GM12878 (cell line): ENCODE measurements around the gene SPAG16. TPM values are rescaled to one million over a fixed set of nuclear protein-coding genes. Genes with fewer than 3 reads are reported as not detected.

ENCODE experiments used
- ATAC-seq: fragments of 200-7000 bp; cut with Tn5 transposase; 3 replicates; pipeline ENCODE4 v1.9.1; 2020; ENCODE audit warnings: mild to moderate bottlenecking, moderate library complexity
- BruUV-seq: library from RNA; stranded (reverse); fragments of 400-500 nt; replicated peaks from 2 replicates; lab custom pipeline; 2021; lab: Mats Ljungman, UMichigan
- CTCF ChIA-PET: fragments of 300-600 bp; sonication (Branson Sonifier 250); formaldehyde crosslinking; extraction: SDS; loops from one replicate; lab custom pipeline; 2021; ENCODE audit warnings: inconsistent platforms; lab: Yijun Ruan, JAX
- POLR2A ChIA-PET: fragments of 350-600 bp; formaldehyde crosslinking; extraction: SDS; loops from one replicate; lab custom pipeline; 2021; ENCODE audit warnings: inconsistent platforms; lab: Charles Lee
- RAD21 ChIA-PET: fragments of 300-600 bp; sonication (Branson Sonifier 250); formaldehyde crosslinking; loops from one replicate; lab custom pipeline; 2023; ENCODE audit warnings: antibody characterized with exemption; ENCODE audit not compliant: unreplicated experiment; lab: Charles Lee
- SMC1A ChIA-PET: fragments of 300-600 bp; sonication (Branson Sonifier 250); formaldehyde crosslinking; loops from one replicate; lab custom pipeline; 2023; ENCODE audit not compliant: unreplicated experiment, uncharacterized antibody; lab: Charles Lee
- DNase-seq: peaks from one replicate; pipeline ENCODE4 v3.0.0-alpha.2; 2011; ENCODE audit warnings: low read depth, low spot score
- FAIRE-seq: peaks from 3 replicates; lab custom pipeline; 2011; peaks lifted over from hg19 to GRCh38; lab: Jason Lieb, UNC
- H2AFZ ChIP-seq: 2 replicates; pipeline ENCODE4 v1.6.0; 2011; ENCODE audit warnings: low read depth, low read length, control low read depth; ENCODE audit not compliant: control insufficient read depth
- H3K27ac ChIP-seq: 2 replicates; pipeline ENCODE4 v1.5.1; 2011; ENCODE audit warnings: control low read depth; ENCODE audit not compliant: control insufficient read depth, insufficient read depth
- H3K27me3 ChIP-seq, 2 experiments: replicated peaks in 1 of 2; 2 replicates each; pipeline versions ENCODE4 v1.6.0 to v1.6.1; 2011; ENCODE audit warnings: low read length in 1 of 2; ENCODE audit not compliant: control insufficient read depth in 2 of 2, insufficient read depth in 2 of 2
- H3K36me3 ChIP-seq, 2 experiments: 2 replicates each; pipeline ENCODE4 v1.5.1; 2011; ENCODE audit warnings: low read length in 1 of 2; ENCODE audit not compliant: control insufficient read depth in 2 of 2, insufficient read depth in 2 of 2
- H3K4me1 ChIP-seq: 2 replicates; pipeline ENCODE4 v1.6.1; 2011; ENCODE audit warnings: mild to moderate bottlenecking, low read length, moderate library complexity, mixed read lengths; ENCODE audit not compliant: control insufficient read depth, insufficient read depth
- H3K4me2 ChIP-seq: 2 replicates; pipeline ENCODE4 v1.6.0; 2011; ENCODE audit warnings: control low read depth; ENCODE audit not compliant: control insufficient read depth, insufficient read depth
- H3K4me3 ChIP-seq: fragments of 200-600 bp; sonication (generic); 2 replicates; pipeline ENCODE4 v1.5.1; 2016
- H3K79me2 ChIP-seq: 2 replicates; pipeline ENCODE4 v1.6.0; 2011; ENCODE audit warnings: low read length; ENCODE audit not compliant: control insufficient read depth, insufficient read depth
- H3K9ac ChIP-seq: 2 replicates; pipeline ENCODE4 v1.8.0; 2011; ENCODE audit warnings: low read length, control low read depth, mixed read lengths; ENCODE audit not compliant: control insufficient read depth, insufficient read depth
- H3K9me3 ChIP-seq: replicated peaks from 3 replicates; pipeline ENCODE4 v1.5.1; 2011; ENCODE audit warnings: mild to moderate bottlenecking, low read length; ENCODE audit not compliant: control insufficient read depth, insufficient read depth
- H4K20me1 ChIP-seq: 2 replicates; pipeline ENCODE4 v1.6.0; 2011; ENCODE audit not compliant: control insufficient read depth, insufficient read depth
- BCL11A ChIP-seq: IDR thresholded peaks from 2 replicates; pipeline ENCODE4 v1.6.1; 2011; ENCODE audit warnings: low read depth, low read length
- BHLHE40 ChIP-seq, 2 experiments: fragments of 450-650 bp in 1 of 2; IDR thresholded peaks; 2 replicates each; pipeline ENCODE4 v1.6.1; 2011 to 2017; ENCODE audit warnings: low read depth in 2 of 2, borderline replicate concordance in 1 of 2, improper control_type of control experiment in 1 of 2, low read length in 1 of 2, mild to moderate bottlenecking in 1 of 2
- EGR1 ChIP-seq, 2 experiments: IDR thresholded peaks; 1 replicate in 1 of 2; 2 replicates in 1 of 2; pipeline ENCODE4 v1.6.1; 2011 to 2012; ENCODE audit warnings: low read depth in 2 of 2, low read length in 2 of 2, borderline replicate concordance in 1 of 2, mild to moderate bottlenecking in 1 of 2, moderate library complexity in 1 of 2
- GABPA ChIP-seq: IDR thresholded peaks from 2 replicates; pipeline ENCODE4 v1.6.1; 2014; ENCODE audit warnings: antibody characterized with exemption, low read depth, mild to moderate bottlenecking, inconsistent platforms
- HDAC2 ChIP-seq: fragments of 200-600 bp; sonication (generic); IDR thresholded peaks from 2 replicates; pipeline ENCODE4 v1.6.1; 2017
- HDAC6 ChIP-seq: fragments of 200-600 bp; sonication (generic); IDR thresholded peaks from one replicate; pipeline ENCODE4 v1.8.0; 2017; ENCODE audit warnings: antibody characterized with exemption; ENCODE audit not compliant: unreplicated experiment
- IRF4 ChIP-seq: IDR thresholded peaks from 2 replicates; pipeline ENCODE4 v1.6.1; 2011; ENCODE audit warnings: low read depth, low read length
- KDM1A ChIP-seq: fragments of 200-600 bp; sonication (generic); IDR thresholded peaks from 2 replicates; pipeline ENCODE4 v1.6.1; 2016; ENCODE audit warnings: borderline replicate concordance
- PAX8 ChIP-seq: fragments of 450-650 bp; IDR thresholded peaks from 2 replicates; pipeline ENCODE4 v1.6.1; 2017; ENCODE audit warnings: mild to moderate bottlenecking, moderate library complexity
- PKNOX1 ChIP-seq: fragments of 450-650 bp; IDR thresholded peaks from 2 replicates; pipeline ENCODE4 v1.6.1; 2016; ENCODE audit warnings: mild to moderate bottlenecking
- POLR2AphosphoS2 ChIP-seq: IDR thresholded peaks from 2 replicates; pipeline ENCODE4 v1.6.1; 2011; ENCODE audit warnings: low read depth, mild to moderate bottlenecking, low read length, improper control_type of control experiment, moderate library complexity
- SMARCA5 ChIP-seq: fragments of 450-650 bp; IDR thresholded peaks from 2 replicates; pipeline ENCODE4 v1.6.1; 2017; ENCODE audit warnings: mild to moderate bottlenecking
- SMC3 ChIP-seq: IDR thresholded peaks from 2 replicates; pipeline ENCODE4 v1.6.1; 2011; ENCODE audit warnings: low read length, improper control_type of control experiment, borderline replicate concordance
- SPI1 ChIP-seq: IDR thresholded peaks from 2 replicates; pipeline ENCODE4 v1.6.1; 2011; ENCODE audit warnings: low read depth, mild to moderate bottlenecking, low read length, moderate library complexity, borderline replicate concordance; ENCODE audit not compliant: insufficient read depth
- SREBF2 ChIP-seq: IDR thresholded peaks from 2 replicates; pipeline ENCODE4 v1.6.1; 2012; ENCODE audit warnings: mild to moderate bottlenecking, low read length
- SUZ12 ChIP-seq: fragments of 200-600 bp; sonication (generic); IDR thresholded peaks from one replicate; pipeline ENCODE4 v1.6.1; 2018; ENCODE audit warnings: antibody characterized with exemption, mild to moderate bottlenecking; ENCODE audit not compliant: unreplicated experiment
- ZNF274 ChIP-seq: IDR thresholded peaks from one replicate; pipeline ENCODE4 v1.8.0; 2011; ENCODE audit not compliant: insufficient read length, insufficient read depth
- WGBS: methylation state at CpG from one replicate; pipeline ENCODE4 v1.1.6; 2016; ENCODE audit warnings: low lambda C conversion rate; ENCODE audit not compliant: insufficient replicate concordance, insufficient coverage; ENCODE audit errors: missing lambda C conversion rate; 5-methylcytosine and 5-hydroxymethylcytosine counted together
- in situ Hi-C: fragments of 300-500 bp; cut with MboI; formaldehyde crosslinking; loops from 9 replicates; pipeline ENCODE4 v1.14.3; 2018; ENCODE audit warnings: mixed read lengths
- intact Hi-C: fragments of 100-400 bp; cut with micrococcal nuclease; formaldehyde crosslinking; loops from one replicate; pipeline ENCODE4 v1.14.2; 2022; ENCODE audit not compliant: unreplicated experiment
- polyA plus RNA-seq, 11 experiments: library from polyadenylated mRNA; depleted of rRNA in 4 of 11; unstranded in 6 of 11; stranded (reverse) in 5 of 11; fragments of >200 nt; fragmentation: Nextera tagmentation in 4 of 11; fragmentation: Illumina TruSeq in 1 of 11; extraction: Ambion mirVana in 4 of 11; extraction: Trizol in 1 of 11; gene quantifications; 1 replicate in 1 of 11; 2 replicates in 10 of 11; pipeline versions ENCODE4 v1.2.1 to v1.2.3, GENCODE V29; 2011 to 2016; ENCODE audit warnings: inconsistent platforms in 2 of 11, missing spikeins in 2 of 11, low read depth in 1 of 11
- total RNA-seq, 4 experiments: library from RNA; depleted of rRNA in 3 of 4; stranded (reverse); fragments of >200 nt in 3 of 4; fragmentation: Illumina TruSeq in 1 of 4; extraction: Trizol in 1 of 4; gene quantifications; 2 replicates each; pipeline versions ENCODE4 v1.2.1 to v1.2.3, GENCODE V29; 2013 to 2021
- TF ChIP-seq, protein P1 (sequence below): fragments of 450-650 bp; IDR thresholded peaks from 2 replicates; pipeline ENCODE4 v1.6.1; 2014; ENCODE audit warnings: mild to moderate bottlenecking
- TF ChIP-seq, protein P2 (sequence below): fragments of 450-650 bp; formaldehyde crosslinking; IDR thresholded peaks from 2 replicates; pipeline ENCODE4 v1.4.0; 2022; ENCODE audit warnings: mild to moderate bottlenecking, moderate library complexity

SPAG16 gene
- total and polyA plus RNA-seq, 10 of the 15 experiments (the other 5 are each of a cell fraction or from before 2014, with no cell fraction given), result 6.0 to 25.0 (median 15.2) TPM

DNA sequence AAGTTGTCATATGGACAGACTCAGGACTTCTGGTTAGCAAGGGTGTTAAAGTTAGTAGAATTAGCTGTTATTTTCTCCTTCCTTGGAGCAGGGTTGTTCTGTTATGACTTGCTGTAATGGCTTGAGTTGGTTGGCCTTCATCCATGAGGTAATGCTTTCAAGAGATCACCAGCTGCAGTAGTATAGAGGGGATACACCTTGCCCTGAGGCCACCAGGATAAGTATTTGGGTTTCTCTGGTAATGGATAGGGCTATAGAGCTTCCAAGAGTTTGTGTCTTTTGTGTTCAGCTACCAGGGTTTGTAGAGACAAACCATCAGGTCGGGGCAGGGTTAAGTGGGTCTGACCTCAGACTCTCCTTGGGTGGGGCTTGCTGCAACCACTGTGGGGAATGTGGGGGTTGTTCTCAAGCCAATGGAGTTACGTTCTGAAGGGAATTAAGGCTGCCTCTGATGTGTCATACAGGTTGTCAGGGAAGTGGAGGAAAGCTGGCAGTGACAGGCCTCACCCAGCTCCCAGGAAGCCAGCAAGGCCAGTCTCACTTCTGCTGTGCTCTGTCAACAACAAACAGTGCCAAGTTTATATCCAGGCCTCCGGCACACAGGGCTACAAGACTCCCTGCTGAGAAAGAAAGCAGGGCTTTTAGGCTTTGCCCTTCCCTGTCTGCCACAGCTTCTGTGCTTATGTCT is 356.6 kb downstream of the SPAG16 start:
- intact Hi-C loops (no loop called here), in situ Hi-C loops (no loop called here)
- H2AFZ ChIP-seq, result no peak overlapping the region
- no peaks in the 10 kb centered on the region for H4K20me1 ChIP-seq
- H3K9me3 ChIP-seq, result no peaks in the 10 kb centered on the region
- no peak overlapping the region for H3K4me2 ChIP-seq
- ChIA-PET RAD21 (no interaction called here), SMC1A (interaction anchor here (1.4 kb wide), 1 partner anchor 8 kb away, joined by 3 read pairs; no protein-coding TSS in a partner anchor), CTCF (no interaction called here), POLR2A (no interaction called here)
- WGBS, result 8% methylated on average over 3 of the region's 3 CpGs
- H3K36me3 ChIP-seq, result no peaks in the 10 kb centered on the region
- no peak overlapping the region for H3K9ac ChIP-seq
- H3K27ac ChIP-seq, result no peak overlapping the region
- ATAC-seq (no peak), FAIRE-seq (no peak), DNase-seq (no peak)
- no peaks in the 10 kb centered on the region for H3K79me2 ChIP-seq
- H3K27me3 ChIP-seq, result no peaks in the 10 kb centered on the region; a peak in 1 of 4 replicates
- no TSS peak for BruUV-seq
- H3K4me3 ChIP-seq, result no peak overlapping the region
- no peaks in the 10 kb centered on the region for H3K4me1 ChIP-seq
- no peak for TF ChIP-seq HDAC2
- no peak for TF ChIP-seq EGR1 (IDR thresholded peaks at IDR 0.05; ENCODE audit: borderline replicate concordance in 1 of 2, low read depth in 2 of 2, low read length in 2 of 2)
- no peak for TF ChIP-seq PAX8
- TF ChIP-seq SMC3, result no peak
- TF ChIP-seq BHLHE40 (IDR thresholded peaks at IDR 0.05; ENCODE audit: borderline replicate concordance in 1 of 2, low read depth in 2 of 2, low read length in 1 of 2), result no peak
- no peak for TF ChIP-seq KDM1A
- no peak for TF ChIP-seq SUZ12
- no peak for TF ChIP-seq BCL11A
- no peak for TF ChIP-seq POLR2AphosphoS2
- no peak for TF ChIP-seq SPI1
- no peak for TF ChIP-seq HDAC6
- no peak for TF ChIP-seq SREBF2
- TF ChIP-seq IRF4, result no peak
- TF ChIP-seq SMARCA5, result no peak
- TF ChIP-seq, protein P1, sequence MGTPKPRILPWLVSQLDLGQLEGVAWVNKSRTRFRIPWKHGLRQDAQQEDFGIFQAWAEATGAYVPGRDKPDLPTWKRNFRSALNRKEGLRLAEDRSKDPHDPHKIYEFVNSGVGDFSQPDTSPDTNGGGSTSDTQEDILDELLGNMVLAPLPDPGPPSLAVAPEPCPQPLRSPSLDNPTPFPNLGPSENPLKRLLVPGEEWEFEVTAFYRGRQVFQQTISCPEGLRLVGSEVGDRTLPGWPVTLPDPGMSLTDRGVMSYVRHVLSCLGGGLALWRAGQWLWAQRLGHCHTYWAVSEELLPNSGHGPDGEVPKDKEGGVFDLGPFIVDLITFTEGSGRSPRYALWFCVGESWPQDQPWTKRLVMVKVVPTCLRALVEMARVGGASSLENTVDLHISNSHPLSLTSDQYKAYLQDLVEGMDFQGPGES, result no peak
- TF ChIP-seq, protein P2, sequence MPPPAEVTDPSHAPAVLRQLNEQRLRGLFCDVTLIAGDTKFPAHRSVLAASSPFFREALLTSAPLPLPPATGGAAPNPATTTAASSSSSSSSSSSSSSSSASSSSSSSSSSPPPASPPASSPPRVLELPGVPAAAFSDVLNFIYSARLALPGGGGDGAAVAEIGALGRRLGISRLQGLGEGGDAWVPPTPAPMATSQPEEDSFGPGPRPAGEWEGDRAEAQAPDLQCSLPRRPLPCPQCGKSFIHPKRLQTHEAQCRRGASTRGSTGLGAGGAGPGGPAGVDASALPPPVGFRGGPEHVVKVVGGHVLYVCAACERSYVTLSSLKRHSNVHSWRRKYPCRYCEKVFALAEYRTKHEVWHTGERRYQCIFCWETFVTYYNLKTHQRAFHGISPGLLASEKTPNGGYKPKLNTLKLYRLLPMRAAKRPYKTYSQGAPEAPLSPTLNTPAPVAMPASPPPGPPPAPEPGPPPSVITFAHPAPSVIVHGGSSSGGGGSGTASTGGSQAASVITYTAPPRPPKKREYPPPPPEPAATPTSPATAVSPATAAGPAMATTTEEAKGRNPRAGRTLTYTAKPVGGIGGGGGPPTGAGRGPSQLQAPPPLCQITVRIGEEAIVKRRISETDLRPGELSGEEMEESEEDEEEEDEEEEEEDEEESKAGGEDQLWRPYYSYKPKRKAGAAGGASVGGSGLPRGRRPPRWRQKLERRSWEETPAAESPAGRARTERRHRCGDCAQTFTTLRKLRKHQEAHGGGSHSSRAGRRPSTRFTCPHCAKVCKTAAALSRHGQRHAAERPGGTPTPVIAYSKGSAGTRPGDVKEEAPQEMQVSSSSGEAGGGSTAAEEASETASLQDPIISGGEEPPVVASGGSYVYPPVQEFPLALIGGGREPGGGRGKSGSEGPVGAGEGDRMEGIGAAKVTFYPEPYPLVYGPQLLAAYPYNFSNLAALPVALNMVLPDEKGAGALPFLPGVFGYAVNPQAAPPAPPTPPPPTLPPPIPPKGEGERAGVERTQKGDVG (CRISPR knock-in tag), result no peak
- TF ChIP-seq ZNF274, result no peak
- TF ChIP-seq GABPA, result no peak
- no peak for TF ChIP-seq PKNOX1
